Neural progenitor cell (in vitro differentiated cells): ENCODE results near the gene PCNX2. TPM values are rescaled to one million over a fixed set of nuclear protein-coding genes. Genes with fewer than 3 reads are reported as not detected.

Experiments used
- DNase-seq: peaks from one replicate; pipeline ENCODE4 v3.0.0-alpha.2; 2016; ENCODE audit warnings: low spot score
- H2AFZ ChIP-seq: fragments of 200-600 bp; sonication (generic); replicated peaks from 2 replicates; pipeline ENCODE4 v1.6.1; 2016; ENCODE audit warnings: antibody characterized with exemption
- H3F3A ChIP-seq: fragments of 200-600 bp; sonication (generic); 2 replicates; pipeline ENCODE4 v1.6.1; 2016; ENCODE audit warnings: antibody characterized with exemption, low read depth
- H3K27ac ChIP-seq: fragments of 200-600 bp; sonication (generic); 2 replicates; pipeline ENCODE4 v1.5.1; 2016; ENCODE audit warnings: mild to moderate bottlenecking
- H3K27me3 ChIP-seq: fragments of 200-600 bp; sonication (generic); 2 replicates; pipeline ENCODE4 v1.6.1; 2016; ENCODE audit warnings: mild to moderate bottlenecking, moderate library complexity
- H3K36me3 ChIP-seq: fragments of 200-600 bp; sonication (generic); 2 replicates; pipeline ENCODE4 v1.5.1; 2016
- H3K4me1 ChIP-seq: fragments of 200-600 bp; sonication (generic); 2 replicates; pipeline ENCODE4 v1.6.1; 2016; ENCODE audit warnings: mixed run types
- H3K4me2 ChIP-seq: fragments of 200-600 bp; sonication (generic); 2 replicates; pipeline ENCODE4 v1.6.1; 2016
- H3K4me3 ChIP-seq: fragments of 200-600 bp; sonication (generic); 2 replicates; pipeline ENCODE4 v1.5.1; 2016
- H3K79me2 ChIP-seq: fragments of 200-600 bp; sonication (generic); 2 replicates; pipeline ENCODE4 v1.6.1; 2016; ENCODE audit warnings: low read depth
- H3K9ac ChIP-seq: fragments of 200-600 bp; sonication (generic); 2 replicates; pipeline ENCODE4 v1.6.1; 2016
- H3K9me3 ChIP-seq: fragments of 200-600 bp; sonication (generic); 2 replicates; pipeline ENCODE4 v1.5.1; 2016; ENCODE audit warnings: low read depth
- H4K20me1 ChIP-seq: fragments of 200-600 bp; sonication (generic); 2 replicates; pipeline ENCODE4 v1.6.1; 2016; ENCODE audit warnings: low read depth
- H3K27ac Mint-ChIP-seq: 3 replicates; pipeline ENCODE4 v1.8.0; 2021; ENCODE audit warnings: mixed read lengths
- H3K27me3 Mint-ChIP-seq: 2 replicates; pipeline ENCODE4 v1.8.0; 2022; ENCODE audit warnings: low read depth, mild to moderate bottlenecking, inconsistent platforms, moderate library complexity, mixed read lengths; ENCODE audit not compliant: insufficient read depth
- H3K36me3 Mint-ChIP-seq: 3 replicates; pipeline ENCODE4 v1.8.0; 2021; ENCODE audit warnings: mixed read lengths
- H3K4me1 Mint-ChIP-seq: 3 replicates; pipeline ENCODE4 v1.8.0; 2021; ENCODE audit warnings: mixed read lengths
- H3K4me3 Mint-ChIP-seq: 3 replicates; pipeline ENCODE4 v1.8.0; 2021; ENCODE audit warnings: mild to moderate bottlenecking, moderate library complexity, mixed read lengths
- H3K9me3 Mint-ChIP-seq: 3 replicates; pipeline ENCODE4 v1.8.0; 2020; ENCODE audit warnings: mixed read lengths
- EZH2 ChIP-seq: fragments of 200-600 bp; sonication (generic); IDR thresholded peaks from 2 replicates; pipeline ENCODE4 v1.6.1; 2017; ENCODE audit warnings: antibody characterized with exemption, mild to moderate bottlenecking, moderate library complexity
- EZH2phosphoT487 ChIP-seq: fragments of 200-600 bp; sonication (generic); IDR thresholded peaks from 2 replicates; pipeline ENCODE4 v1.6.1; 2017; ENCODE audit warnings: antibody characterized with exemption
- total RNA-seq: library from RNA; depleted of rRNA; stranded (reverse); fragments of >200 nt; gene quantifications from 2 replicates; pipeline ENCODE4 v1.2.3, GENCODE V29; 2015; ENCODE audit warnings: low replicate concordance
- TF ChIP-seq, protein P1 (sequence below): fragments of 200-600 bp; sonication (generic); IDR thresholded peaks from 2 replicates; pipeline ENCODE4 v1.5.1; 2017; ENCODE audit warnings: antibody characterized with exemption, mild to moderate bottlenecking

Gene PCNX2
- total RNA-seq, 1 donor from 2014 or later, result 30.8 TPM

DNA sequence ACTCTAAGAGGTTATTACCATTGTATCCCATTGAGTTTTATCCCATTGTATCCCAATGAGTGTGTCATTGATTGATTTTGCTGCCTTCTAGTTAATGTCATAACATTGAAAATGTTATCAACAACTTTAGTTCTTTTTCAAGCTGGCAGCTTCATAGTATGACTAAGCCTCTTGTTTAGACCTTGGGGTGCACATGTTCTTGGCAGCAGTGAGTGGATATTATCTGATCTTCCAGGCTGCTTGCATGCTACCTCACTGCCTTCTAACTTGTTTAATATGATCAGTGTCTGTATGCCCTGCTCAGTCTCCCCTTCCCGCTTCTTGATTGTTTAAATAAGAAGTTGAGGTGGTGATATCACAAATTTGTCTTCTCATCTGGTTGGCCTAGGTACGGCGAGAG lies 320.6 kb downstream of the PCNX2 start:
- H3K79me2 ChIP-seq, result no peaks in the 10 kb centered on the region
- H3K27ac Mint-ChIP-seq, result peak overlapping the region; percentile 23
- no peaks in the 10 kb centered on the region for H4K20me1 ChIP-seq
- peaks cover 65% of the 10 kb centered on the region for H3K36me3 Mint-ChIP-seq
- no peak overlapping the region for H3K4me2 ChIP-seq
- H2AFZ ChIP-seq, result no peak overlapping the region
- no peak overlapping the region for H3K4me3 Mint-ChIP-seq
- peaks cover 6% of the 10 kb centered on the region for H3K27me3 Mint-ChIP-seq
- no peak overlapping the region for H3K27ac ChIP-seq
- no peaks in the 10 kb centered on the region for H3K4me1 ChIP-seq
- no peak overlapping the region for H3K4me3 ChIP-seq
- no peak overlapping the region for H3K9ac ChIP-seq
- no peaks in the 10 kb centered on the region for H3K27me3 ChIP-seq
- H3K4me1 Mint-ChIP-seq, result peaks cover 9% of the 10 kb centered on the region
- H3K36me3 ChIP-seq, result peaks cover 20% of the 10 kb centered on the region
- TF ChIP-seq EZH2 (no peak), EZH2phosphoT487 (no peak)
- TF ChIP-seq, protein P1, sequence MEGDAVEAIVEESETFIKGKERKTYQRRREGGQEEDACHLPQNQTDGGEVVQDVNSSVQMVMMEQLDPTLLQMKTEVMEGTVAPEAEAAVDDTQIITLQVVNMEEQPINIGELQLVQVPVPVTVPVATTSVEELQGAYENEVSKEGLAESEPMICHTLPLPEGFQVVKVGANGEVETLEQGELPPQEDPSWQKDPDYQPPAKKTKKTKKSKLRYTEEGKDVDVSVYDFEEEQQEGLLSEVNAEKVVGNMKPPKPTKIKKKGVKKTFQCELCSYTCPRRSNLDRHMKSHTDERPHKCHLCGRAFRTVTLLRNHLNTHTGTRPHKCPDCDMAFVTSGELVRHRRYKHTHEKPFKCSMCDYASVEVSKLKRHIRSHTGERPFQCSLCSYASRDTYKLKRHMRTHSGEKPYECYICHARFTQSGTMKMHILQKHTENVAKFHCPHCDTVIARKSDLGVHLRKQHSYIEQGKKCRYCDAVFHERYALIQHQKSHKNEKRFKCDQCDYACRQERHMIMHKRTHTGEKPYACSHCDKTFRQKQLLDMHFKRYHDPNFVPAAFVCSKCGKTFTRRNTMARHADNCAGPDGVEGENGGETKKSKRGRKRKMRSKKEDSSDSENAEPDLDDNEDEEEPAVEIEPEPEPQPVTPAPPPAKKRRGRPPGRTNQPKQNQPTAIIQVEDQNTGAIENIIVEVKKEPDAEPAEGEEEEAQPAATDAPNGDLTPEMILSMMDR, result no peak
- H3F3A ChIP-seq, result no peaks in the 10 kb centered on the region
- no peak for DNase-seq
- peaks cover 22% of the 10 kb centered on the region for H3K9me3 Mint-ChIP-seq
- peaks cover 5% of the 10 kb centered on the region for H3K9me3 ChIP-seq

- Histone ChIP-seq H3F3A (no peaks in the 10 kb centered on the region), H3K27ac (no peak overlapping the region), H4K20me1 (no peaks in the 10 kb centered on the region), H3K9ac (no peak overlapping the region), H3K36me3 (peaks cover 20% of the 10 kb centered on the region), H2AFZ (no peak overlapping the region), H3K9me3 (peaks cover 5% of the 10 kb centered on the region), H3K79me2 (no peaks in the 10 kb centered on the region), H3K4me1 (no peaks in the 10 kb centered on the region), H3K27me3 (no peaks in the 10 kb centered on the region), H3K4me2 (no peak overlapping the region), H3K4me3 (no peak overlapping the region)
- H3K36me3 Mint-ChIP-seq, result peaks cover 73% of the 10 kb centered on the region
- H3K27ac Mint-ChIP-seq, result no peak overlapping the region
- peaks cover 22% of the 10 kb centered on the region for H3K9me3 Mint-ChIP-seq
- peaks cover 6% of the 10 kb centered on the region for H3K27me3 Mint-ChIP-seq
- no peak for DNase-seq
- peaks cover 7% of the 10 kb centered on the region for H3K4me1 Mint-ChIP-seq
- H3K4me3 Mint-ChIP-seq, result no peak overlapping the region
- no peak for TF ChIP-seq EZH2phosphoT487
- TF ChIP-seq EZH2, result no peak
- TF ChIP-seq, protein P1, result no peak
These were observed 321.6 kb downstream of the PCNX2 start for GRCh38 chr1:232973652-232974611.

DNA sequence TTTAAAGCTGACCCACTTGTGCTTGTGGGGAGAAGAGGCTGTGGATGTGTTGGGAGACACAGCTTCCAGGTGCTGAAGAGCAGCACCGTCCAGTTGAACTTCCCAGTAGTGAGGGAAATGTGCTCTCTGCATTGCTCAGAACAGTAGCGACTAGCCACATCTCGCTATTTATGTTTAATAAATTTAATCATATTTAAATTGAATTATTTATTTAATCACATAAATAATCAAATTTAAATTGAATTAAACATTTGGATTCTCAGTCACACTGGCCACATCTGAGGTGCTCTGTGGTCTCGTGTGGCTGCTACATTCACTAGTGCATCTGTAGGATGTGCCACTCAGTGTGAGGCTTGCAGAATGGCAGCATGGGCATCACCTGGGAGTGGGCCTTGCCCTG lies 325.0 kb downstream of the PCNX2 start:
- H3K4me3 Mint-ChIP-seq, result no peak overlapping the region

More for the DNA sequence above, 325.0 kb downstream of the PCNX2 start:
- peaks cover 20% of the 10 kb centered on the region for H3K36me3 ChIP-seq
- no peak overlapping the region for H3K9ac ChIP-seq
- peaks cover 6% of the 10 kb centered on the region for H3K27me3 Mint-ChIP-seq
- peaks cover 63% of the 10 kb centered on the region for H3K36me3 Mint-ChIP-seq
- no peaks in the 10 kb centered on the region for H3F3A ChIP-seq
- H3K4me1 Mint-ChIP-seq, result peaks cover 8% of the 10 kb centered on the region
- H3K27ac Mint-ChIP-seq, result no peak overlapping the region
- no peaks in the 10 kb centered on the region for H4K20me1 ChIP-seq
- DNase-seq, result no peak
- H2AFZ ChIP-seq, result no peak overlapping the region
- H3K4me1 ChIP-seq, result no peaks in the 10 kb centered on the region
- H3K4me2 ChIP-seq, result no peak overlapping the region
- peaks cover 22% of the 10 kb centered on the region for H3K9me3 Mint-ChIP-seq
- H3K4me3 ChIP-seq, result no peak overlapping the region
- peaks cover 10% of the 10 kb centered on the region for H3K79me2 ChIP-seq
- H3K9me3 ChIP-seq, result peaks cover 5% of the 10 kb centered on the region
- H3K27me3 ChIP-seq, result no peaks in the 10 kb centered on the region
- H3K27ac ChIP-seq, result no peak overlapping the region
- TF ChIP-seq EZH2phosphoT487 (no peak), EZH2 (no peak)
- TF ChIP-seq, protein P1, result no peak
